Measurements from ENCODE around the gene PKLR.
A peak's percentile ranks its signal among the peaks of the same experiment; 100 is the strongest.
"Not testable (repeated sequence)": the region's sequence is repeated elsewhere in the genome, so short reads cannot be mapped to it uniquely, and the experiment has no call there.

The PKLR gene

DNA sequence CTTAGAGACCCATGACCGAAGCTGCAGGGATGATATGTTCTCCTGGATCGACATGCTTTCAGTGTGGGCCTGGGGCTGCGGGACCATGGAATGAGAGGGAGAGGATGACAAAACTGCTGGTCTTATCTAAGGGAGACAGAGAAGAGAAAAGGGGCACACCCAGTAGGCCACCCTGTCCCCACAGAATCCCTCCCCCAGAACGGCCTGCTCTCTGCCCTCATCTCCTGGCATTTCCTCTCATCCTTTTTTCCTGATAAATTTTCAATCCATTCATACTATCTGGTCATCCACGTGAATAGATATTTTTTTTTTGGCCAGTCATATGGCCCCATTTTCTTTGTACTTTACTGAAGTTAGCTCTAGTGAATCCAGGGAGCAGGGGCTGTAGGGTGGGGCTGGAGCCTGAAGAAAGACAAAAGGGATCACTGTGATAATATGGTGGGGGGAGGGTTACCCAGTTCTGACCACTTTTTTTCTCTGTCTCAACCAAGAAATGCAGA lies at the start of gene PKLR:
PKLR (minus strand) TSS at position 97 of the 500 bp plus-strand sequence; CDS start at position 54, 43 bp downstream.
- DNase-seq = no peak

DNA sequence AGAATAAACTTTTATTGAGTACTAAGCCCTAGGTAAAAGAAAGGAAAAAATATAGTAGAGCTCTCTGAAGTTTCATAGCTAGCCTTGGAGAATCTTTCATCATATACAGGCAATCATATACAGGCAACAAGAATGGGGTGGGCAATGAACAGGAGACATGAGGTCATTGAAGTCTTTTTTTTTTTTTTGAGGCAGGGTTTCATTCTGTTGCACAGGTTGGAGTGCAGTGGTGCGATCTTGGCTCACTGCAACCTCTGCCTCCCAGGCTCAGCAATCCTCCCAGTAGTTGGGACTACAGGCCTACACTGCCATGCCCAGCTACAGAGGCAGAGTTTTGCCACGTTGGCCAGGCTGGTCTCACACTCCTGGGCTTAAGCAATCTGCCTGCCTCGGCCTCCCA lies 41.6 kb upstream of the PKLR start:
- no peak for DNase-seq

DNA sequence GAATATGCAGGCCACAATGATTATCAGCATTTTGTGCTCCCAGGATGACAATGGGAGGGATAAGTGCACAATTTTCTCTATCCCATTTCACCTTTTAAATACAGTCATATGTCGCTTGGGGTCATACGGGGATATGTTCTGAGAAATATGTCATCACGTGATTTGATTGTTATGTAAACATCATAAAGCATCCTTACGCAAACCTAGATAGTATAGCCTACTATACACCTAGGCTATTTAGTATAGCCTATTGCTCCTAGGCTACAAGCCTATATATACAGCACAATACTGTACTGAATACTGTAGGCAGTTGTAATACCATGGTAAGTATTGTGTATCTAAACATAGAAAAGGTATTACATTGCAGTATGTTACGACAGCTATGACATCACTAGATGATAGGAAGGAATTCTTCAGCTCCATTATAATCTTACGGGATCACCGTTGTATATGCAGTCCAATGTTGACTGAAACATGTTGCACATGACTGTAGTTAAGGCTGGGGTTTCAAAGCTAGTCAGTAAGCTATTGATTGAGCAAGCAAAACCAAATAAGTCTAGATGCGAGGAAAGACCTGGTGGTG lies 38.4 kb upstream of the PKLR start:
- DNase-seq = no peak

DNA sequence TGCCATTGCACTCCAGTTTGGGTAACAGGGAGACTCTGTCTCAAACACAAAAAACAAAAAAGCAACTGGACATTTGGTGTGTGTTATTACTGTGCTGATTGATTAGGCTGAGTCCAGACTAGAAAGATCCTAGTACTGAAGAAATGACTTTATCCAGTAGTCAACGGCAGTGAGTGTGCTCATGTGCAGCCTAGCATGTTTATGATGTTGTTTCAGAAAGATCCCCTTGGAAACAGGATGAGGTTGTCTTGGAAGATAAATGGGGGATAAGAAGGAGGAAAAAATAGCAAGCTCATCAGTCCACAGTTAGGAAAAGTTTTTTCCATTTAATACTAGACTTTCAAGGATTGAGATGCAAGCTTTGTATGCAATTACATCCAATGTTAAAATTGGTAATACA lies 33.7 kb upstream of the PKLR start:
- no peak for DNase-seq

DNA sequence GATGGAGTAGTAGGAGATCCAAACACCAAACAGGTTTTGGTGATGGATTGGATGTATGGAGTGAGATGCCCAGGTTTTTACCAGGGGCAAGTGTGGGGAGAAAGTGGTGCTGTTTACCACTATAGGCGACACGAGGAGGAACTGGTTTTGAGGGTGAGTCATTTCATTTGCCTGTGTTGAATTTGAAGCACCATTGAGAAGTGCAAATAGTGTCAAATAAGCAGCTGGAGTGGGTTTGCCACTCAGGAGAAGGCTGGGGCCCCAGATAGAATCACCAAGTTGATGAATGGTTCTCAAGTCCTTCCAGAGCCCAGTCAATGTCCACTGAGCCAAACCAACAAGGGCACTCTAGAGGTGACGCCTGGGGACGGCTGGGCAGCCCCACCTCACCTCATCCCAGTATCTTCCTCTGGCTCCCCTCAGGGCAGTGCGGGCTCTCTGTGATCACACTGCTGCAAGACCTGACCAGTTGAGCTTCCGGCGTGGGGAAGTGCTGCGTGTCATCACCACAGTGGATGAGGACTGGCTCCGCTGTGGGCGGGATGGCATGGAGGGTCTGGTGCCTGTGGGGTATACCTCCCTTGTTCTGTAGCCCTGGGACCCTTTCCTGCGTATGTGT lies 28.9 kb upstream of the PKLR start:
- no peak for DNase-seq

DNA sequence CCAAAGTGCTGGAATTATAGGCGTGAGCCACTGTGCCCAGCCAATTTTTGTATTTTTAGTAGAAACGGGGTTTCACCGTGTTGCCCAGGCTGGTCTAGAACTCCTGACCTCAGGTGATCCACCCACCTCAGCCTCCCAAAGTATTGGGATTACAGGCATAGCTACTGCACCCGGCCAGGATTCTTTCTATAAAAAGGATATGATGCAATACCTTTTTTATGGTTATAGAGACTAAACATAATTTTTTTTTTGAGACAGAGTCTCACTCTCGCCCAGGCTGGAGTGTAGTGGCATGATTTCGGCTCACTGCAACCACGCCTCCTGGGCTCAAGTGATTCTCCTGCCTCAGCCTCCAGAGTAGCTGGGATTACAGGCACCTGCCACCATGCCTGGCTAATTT lies 27.6 kb upstream of the PKLR start:
- not testable (repeated sequence) for DNase-seq

DNA sequence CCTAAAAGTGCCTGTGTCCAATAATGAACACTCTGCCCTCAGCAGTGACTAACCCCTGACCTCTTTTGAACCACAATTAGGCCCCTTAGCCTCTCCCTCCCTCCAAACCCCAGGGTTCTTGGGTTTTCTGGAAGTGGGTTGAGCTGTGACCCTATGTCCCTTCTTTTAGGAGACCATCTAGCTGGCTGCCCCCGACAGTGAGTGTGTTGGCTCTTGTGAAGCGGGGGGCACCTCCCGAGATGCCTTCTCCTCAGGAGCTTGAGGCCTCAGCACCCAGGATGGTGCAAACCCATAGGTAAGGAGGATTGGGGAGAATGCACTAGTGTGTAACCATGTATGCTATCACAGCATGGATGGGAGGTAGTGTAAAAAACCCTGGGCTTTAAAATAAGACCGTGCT lies 26.7 kb upstream of the PKLR start:
- no peak for DNase-seq

DNA sequence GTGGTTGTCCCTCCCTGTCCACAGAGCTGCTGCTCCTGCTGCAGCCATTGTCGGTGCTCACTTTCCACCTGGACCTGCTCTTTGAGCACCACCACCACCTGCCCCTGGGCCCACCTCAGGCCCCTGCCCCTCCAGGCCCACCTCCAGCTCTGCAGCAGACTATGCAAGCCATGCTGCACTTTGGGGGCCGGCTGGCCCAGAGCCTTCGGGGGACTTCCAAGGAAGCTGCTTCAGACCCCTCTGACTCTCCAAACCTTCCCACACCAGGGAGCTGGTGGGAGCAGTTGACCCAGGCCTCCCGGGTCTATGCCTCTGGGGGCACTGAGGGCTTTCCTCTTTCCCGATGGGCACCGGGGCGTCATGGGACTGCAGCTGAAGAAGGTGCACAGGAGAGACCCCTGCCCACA lies 25.4 kb upstream of the PKLR start:
- DNase-seq = no peak

DNA sequence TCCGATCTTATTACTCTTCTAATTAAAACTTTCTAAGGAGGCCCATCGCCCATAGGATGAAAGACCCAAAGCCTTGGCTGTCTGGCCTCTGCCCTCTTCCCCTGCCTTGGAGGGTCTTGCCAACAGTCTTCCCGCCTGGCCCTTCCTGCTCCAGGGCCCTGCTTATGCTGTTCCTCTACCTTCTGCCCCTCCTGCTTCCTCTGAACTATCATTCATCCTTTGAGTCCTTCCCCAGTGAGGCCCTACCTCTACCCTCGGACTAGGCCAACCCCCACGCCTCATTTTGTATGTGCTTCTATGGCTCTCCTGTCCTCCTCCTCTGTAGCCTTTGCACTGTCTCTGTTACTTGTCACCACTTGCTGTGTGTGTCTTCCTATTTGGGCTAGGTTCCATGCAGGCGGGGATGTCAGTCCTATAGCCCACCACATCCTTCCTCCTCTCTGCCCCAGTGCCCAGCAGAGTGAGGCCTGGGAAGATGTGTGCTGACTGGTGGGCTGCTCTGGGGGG lies 24.8 kb upstream of the PKLR start:
- no peak for DNase-seq

DNA sequence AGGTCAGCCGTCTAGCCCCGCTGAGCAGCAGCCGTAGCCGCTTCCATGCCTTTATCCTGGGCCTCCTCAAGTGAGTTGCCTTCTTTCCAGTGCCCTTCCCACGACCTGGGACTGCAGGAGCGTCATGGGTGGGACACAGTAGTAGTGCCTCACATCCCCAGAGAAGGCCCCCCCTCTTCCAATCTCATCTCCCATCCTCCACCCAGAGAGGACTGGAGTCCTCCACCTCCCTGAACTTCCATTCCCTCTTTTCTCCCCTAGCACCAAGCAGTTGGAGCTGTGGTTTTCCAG lies 24.3 kb upstream of the PKLR start:
- DNase-seq = no peak

DNA sequence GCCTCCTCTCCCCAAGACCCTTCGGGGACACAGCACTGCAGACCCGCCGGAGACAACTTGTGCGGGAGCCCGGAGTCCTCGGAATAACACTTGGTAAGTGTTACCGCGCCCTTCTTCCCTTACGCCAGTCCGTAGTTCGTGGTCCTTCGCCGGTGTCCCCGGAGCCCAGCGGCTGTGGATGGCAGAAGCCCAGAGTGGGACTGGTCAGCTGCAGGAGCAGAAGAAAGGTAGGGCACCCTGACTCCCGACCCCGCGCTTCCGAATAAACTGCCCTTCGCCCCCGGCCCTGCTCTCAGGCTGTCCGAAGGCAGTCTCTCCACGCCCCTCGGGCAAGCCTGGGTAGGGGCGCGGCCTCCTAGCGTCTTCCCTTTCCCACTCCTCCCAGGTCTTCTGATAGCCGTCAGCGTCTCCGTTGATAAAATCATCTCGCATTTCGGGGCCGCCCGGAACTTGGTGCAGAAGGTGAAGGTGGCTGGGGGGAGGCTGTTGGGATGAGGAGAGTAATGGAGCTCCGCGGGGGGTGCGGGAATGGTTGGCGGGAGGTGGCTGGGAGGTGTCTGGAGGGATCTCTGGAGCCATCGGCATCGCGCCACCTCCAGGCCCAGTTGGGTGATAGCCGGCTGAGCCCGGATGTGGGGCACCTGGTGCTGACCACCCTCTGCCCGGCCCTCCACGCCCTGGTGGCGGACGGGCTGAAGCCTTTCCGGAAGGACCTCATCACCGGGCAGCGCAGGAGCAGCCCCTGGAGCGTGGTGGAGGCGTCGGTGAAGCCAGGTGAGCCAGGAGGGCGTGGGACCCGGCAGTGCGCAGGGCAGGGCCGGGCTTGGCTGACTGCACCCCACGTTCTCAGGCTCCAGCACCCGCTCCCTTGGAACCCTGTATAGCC lies 23.7 kb upstream of the PKLR start:
- DNase-seq = peak; percentile 86

DNA sequence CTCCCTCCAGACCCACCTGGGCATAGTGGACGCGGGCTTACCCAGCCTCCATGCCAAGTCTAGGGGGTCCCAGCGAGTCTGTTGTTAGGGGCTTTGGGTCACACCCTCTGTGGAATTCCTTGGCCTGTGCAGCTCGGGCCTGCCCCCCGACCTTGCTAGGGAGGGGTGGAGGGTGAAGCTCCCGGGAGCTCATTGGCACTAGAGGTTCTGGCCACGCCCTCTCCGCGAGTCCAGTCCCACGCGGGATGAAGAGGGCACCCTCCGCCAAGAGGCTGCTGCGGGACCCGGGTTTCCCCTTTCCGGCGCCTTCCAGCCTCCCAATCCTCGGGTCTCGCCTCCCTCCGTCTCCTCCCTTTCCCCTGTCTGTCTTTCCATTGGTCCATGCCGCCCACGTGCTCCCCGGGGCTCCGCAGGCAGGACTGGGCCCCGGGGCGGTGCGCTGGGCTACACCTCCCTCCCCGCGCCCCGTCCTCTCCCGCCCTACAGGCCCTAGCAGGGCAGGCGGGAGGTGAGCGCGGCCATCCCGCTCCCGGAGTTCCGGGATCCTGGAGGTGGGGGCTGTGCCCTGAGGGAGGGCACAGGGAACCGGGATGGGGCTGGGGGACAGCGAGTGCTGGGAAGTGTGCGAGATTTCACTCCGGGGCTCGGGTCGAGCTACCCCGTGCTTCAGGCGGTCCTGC lies 22.9 kb upstream of the PKLR start:
- DNase-seq = peak; percentile 98

DNA sequence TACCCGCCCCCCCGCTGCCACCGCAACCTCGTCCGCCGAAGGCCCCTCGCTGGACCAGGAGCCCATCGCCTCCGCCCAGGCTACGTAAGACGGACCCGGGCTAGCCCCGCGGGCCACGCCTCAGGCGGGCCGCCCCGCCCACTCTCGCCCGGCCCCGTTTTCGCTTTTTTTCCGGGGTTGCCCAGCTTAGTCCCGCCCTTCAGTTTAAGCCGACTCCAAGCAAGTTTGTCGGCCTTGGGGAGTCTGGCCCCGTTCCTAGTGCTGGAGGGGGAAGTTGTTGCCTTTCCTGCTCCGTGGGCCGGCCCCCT lies 22.4 kb upstream of the PKLR start:
- DNase-seq = peak; percentile 94

DNA sequence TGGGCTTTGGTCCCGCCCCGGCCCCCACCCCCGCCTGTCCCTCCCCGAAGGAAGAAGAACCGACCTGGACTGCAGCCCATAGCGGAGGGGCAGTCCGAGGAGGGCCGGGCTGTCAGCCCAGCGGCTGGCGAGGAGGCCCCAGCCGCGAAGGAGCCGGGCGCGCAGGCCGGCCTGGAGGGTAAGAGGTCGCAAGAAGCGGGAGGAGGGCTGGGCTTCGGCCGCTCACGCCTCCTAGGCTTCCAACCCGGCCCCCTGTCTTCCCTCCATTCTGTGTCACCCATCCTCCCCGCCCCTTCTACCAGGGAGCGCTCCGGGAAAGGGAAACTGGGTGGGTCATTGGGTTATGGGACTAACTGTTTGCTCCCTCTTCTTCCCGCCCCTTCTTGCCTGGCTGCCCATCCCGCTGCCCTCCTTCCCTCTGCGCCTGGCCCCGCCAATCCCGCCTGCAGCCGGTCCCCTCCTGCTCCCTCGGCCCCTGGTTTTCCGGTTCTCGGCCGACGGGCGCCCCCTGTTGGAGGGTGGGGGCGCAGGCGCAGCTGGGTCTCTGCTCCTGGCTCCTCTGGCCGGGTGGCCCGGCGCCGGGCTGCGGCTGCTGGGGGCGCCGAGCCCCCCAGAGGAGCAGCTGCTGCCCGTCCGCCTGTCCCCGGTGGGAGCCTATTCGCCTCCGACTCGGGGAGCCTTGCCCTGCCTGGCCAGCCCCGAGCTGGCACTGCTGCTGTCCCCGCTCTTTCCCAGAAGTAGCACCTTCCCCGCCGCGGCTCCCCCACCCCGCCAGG lies 21.9 kb upstream of the PKLR start:
- peak; percentile 99 for DNase-seq

DNA sequence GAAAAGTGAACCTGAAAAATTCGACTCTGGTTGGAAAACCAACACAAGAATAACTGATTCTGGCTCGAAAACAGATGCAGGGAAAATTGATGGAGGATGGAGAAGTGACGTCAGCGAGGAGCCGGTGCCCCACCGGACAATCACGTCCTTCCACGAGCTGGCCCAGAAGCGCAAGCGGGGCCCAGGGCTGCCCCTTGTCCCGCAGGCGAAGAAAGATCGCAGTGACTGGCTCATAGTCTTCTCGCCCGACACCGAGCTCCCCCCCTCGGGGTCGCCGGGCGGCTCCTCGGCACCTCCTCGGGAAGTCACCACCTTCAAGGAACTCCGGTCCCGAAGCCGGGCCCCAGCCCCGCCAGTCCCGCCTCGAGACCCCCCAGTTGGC lies 21.3 kb upstream of the PKLR start:
- DNase-seq = no peak

DNA sequence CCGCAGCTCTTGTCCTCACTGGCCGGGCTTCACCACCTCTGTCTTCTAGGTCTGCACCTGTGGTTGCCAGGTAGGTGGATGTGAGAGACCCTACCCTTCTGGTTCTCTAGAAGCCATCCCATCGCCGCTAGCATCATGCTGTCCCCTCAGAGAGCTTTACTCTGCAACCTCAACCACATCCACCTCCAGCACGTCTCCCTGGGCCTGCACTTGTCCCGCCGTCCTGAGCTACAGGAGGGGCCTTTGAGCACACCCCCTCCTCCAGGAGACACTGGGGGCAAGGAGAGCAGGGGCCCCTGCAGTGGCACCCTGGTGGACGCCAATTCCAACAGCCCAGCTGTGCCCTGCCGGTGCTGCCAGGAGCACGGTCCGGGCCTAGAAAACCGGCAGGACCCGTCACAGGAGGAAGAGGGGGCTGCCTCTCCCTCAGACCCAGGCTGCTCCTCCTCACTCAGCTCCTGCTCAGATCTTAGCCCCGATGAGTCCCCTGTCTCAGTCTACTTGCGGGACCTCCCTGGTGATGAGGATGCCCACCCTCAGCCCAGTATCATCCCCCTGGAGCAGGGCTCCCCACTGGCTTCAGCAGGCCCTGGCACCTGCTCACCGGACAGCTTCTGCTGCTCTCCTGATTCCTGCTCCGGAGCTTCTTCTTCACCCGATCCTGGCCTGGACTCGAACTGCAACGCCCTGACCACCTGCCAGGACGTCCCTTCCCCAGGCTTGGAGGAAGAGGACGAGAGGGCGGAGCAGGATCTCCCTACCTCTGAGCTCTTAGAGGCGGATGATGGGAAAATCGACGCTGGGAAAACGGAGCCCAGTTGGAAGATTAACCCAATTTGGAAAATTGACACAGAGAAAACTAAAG lies 20.6 kb upstream of the PKLR start:
- peak; percentile 59 for DNase-seq

DNA sequence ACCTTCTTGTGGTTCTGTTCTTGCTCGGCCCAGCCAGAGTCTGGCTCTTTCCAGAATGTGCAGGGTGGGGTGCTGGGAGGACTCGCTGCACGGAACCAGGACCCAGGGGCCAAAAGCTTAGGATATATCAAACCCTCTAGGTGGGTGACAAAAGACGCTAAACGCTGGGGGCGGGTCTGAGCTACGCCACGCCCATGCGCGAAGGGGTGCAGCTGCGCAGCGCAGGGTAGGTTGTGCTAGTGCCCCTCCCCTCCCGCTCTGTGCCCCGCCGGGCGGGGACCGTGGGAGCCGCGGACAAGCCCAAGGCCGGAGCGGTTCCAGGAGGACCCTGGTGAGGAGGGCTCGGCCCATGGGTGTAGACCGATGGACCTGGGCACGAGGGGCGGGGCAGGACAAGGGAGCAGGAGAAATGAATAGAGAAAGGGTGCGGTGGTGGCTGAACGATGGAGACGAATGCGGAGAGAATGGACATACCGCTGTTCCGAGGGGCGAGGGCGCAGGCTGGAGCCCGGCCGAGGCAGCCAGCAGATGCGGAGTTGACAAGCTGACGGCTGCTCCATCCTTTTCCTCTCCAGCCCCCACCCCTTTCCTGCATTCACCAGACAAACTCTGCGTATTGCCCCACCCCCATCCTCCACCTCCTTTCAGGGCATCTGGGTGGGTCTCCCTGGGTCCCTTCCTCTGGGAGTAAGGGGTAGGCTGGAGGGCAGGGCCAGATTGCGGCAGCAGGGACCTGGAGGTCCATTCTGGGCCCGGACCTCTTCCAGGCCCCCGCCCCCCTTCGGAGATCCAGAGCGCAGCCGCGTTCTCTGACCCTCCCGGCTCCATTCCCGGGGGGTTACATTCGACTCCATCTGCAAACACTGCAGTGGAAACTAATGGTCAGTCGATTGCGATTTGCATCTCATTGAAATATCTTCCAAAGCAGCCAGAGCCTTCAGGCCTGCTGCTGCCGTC lies 19.7 kb upstream of the PKLR start, which contains the start of gene RUSC1:
RUSC1 (plus strand) TSS at position 234 of the 957 bp plus-strand sequence. CDS start 880 bp downstream, outside the sequence.
- peak; percentile 77 for DNase-seq

DNA sequence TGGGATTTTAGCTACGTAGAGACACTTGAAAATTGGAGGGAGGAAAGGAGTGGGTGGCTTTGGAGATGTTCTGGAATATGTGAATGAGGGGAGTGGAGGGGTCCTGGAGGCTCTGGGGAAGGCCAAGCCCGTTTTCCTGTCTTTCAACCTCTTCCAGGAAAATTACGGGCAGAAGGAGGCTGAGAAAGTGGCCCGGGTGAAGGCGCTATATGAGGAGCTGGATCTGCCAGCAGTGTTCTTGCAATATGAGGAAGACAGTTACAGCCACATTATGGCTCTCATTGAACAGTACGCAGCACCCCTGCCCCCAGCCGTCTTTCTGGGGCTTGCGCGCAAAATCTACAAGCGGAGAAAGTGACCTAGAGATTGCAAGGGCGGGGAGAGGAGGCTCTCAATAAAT lies 19.0 kb upstream of the PKLR start:
- no peak for DNase-seq

DNA sequence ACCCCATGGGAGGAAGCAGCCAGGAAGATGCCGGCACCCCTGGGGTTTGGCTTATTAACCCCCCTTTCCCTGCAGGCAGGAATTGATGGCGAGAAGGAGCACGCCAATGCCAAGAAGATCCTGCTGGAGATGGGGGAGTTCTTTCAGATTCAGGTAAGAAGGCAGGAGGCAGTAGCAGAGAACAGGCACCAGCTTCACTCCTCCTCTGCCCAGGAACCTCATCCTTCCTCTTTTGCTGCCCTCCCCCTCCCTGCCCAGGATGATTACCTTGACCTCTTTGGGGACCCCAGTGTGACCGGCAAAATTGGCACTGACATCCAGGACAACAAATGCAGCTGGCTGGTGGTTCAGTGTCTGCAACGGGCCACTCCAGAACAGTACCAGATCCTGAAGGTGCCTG lies 18.3 kb upstream of the PKLR start:
- no peak for DNase-seq

DNA sequence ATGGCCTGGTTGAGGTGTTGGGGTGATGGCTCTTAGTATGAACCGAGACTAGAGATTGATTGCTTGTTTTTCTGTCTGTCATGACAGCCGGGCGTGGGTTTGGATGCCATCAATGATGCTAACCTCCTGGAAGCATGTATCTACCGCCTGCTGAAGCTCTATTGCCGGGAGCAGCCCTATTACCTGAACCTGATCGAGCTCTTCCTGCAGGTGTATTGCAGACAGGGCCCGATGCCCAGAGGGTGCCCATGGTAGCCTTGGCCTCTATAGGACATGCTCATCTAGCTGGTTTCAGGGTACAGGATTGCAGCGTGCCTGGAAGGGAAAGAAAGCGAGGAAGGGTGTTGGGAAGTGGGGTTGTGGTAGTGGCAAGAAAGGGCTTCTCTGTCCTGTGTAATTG lies 16.8 kb upstream of the PKLR start:
- DNase-seq = no peak

Measured in islet precursor cell (in vitro differentiated cells).